Measurements from ENCODE around the gene VWA3A. TPM values are rescaled to one million over a fixed set of nuclear protein-coding genes. Genes with fewer than 3 reads are reported as not detected.

Gene VWA3A
- total RNA-seq, 3 donors from 2014 or later (not counting 1 experiment from before 2014, with no cell fraction given) = 0.28 to 0.39 (median 0.35) TPM

DNA sequence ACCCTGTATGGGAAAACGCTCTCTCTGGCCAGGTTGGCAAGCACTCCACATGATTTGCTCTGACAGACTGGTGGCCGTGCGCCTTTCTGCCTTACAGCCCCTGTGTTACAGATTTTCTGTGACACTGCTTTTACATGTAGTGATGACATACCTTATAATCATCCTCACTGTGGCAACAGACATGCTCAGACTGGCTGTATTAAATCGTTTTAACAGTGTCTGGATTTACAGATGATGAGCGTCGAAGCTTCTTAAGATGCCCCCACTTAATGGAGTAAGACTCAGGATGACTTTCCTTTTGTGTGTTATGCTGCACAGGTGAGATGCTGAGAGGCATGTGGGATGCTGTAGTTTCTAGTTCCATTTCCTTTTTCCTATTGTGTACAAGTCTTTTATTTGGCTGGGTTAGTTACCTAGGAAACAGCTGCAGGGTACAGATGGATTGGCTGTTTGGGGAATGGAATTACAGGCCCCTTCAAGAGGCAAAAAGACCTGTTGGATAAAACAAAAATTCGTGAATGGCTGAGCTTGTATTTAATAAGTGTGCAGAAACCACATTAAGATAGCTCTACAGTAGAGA is 20.9 kb upstream of the VWA3A start:
- 96% methylated on average over 7 of the region's 7 CpGs for WGBS (ENCODE audit: insufficient coverage)
- ATAC-seq (no peak), DNase-seq (no peak)
- intact Hi-C loops (cut with micrococcal nuclease) = no loop called here
- H3K36me3 Mint-ChIP-seq = no peaks in the 10 kb centered on the region
- no peaks in the 10 kb centered on the region for H3K4me1 Mint-ChIP-seq
- H3K27me3 Mint-ChIP-seq (ENCODE audit: low read depth in 2 of 2) = no peaks in the 10 kb centered on the region
- H3K4me1 ChIP-seq (ENCODE audit: control insufficient read depth, insufficient read depth, low read length) = no peaks in the 10 kb centered on the region
- H3K27ac Mint-ChIP-seq = no peak overlapping the region
- no peaks in the 10 kb centered on the region for H3K9me3 Mint-ChIP-seq
- no peaks in the 10 kb centered on the region for H3K36me3 ChIP-seq (ENCODE audit: control insufficient read depth, insufficient read depth, low read length)
- H3K4me3 Mint-ChIP-seq = no peak overlapping the region
- H3K9me3 ChIP-seq (ENCODE audit: control insufficient read depth, insufficient read depth, low read length) = peaks cover under 1% of the 10 kb centered on the region
- no peak overlapping the region for H3K27ac ChIP-seq (ENCODE audit: low read length)
- H3K4me3 ChIP-seq (ENCODE audit: low read length) = no peak overlapping the region
- no peaks in the 10 kb centered on the region for H3K27me3 ChIP-seq (ENCODE audit: control insufficient read depth, insufficient read depth, low read length)
- TF ChIP-seq, protein P1, sequence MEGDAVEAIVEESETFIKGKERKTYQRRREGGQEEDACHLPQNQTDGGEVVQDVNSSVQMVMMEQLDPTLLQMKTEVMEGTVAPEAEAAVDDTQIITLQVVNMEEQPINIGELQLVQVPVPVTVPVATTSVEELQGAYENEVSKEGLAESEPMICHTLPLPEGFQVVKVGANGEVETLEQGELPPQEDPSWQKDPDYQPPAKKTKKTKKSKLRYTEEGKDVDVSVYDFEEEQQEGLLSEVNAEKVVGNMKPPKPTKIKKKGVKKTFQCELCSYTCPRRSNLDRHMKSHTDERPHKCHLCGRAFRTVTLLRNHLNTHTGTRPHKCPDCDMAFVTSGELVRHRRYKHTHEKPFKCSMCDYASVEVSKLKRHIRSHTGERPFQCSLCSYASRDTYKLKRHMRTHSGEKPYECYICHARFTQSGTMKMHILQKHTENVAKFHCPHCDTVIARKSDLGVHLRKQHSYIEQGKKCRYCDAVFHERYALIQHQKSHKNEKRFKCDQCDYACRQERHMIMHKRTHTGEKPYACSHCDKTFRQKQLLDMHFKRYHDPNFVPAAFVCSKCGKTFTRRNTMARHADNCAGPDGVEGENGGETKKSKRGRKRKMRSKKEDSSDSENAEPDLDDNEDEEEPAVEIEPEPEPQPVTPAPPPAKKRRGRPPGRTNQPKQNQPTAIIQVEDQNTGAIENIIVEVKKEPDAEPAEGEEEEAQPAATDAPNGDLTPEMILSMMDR (IDR thresholded peaks at IDR 0.05) = no peak

DNA sequence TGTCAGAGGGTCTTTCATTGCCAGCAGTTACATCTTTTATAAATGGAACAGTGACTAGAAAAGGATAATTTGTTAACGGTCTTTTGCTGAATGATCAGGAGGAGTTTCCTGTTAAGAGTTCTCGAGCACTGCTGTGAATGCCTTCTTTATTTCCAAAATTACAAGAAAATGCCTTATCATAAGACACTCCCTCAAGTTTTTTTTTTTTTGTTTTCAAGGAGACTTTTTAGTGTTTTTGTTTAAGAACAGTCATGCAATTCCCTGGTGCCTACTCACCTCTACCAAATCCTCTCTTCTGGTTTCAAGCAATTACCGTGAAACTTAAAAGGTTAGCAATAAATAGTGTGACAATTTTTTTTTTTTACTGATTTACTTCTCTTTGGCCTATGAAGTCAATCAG is 19.0 kb upstream of the VWA3A start:
- Mint-ChIP-seq H3K27ac (no peak overlapping the region), H3K9me3 (no peaks in the 10 kb centered on the region), H3K4me1 (no peaks in the 10 kb centered on the region), H3K27me3 (ENCODE audit: low read depth in 2 of 2) (no peaks in the 10 kb centered on the region), H3K36me3 (no peaks in the 10 kb centered on the region), H3K4me3 (no peak overlapping the region)
- no peak overlapping the region for H3K4me3 ChIP-seq (ENCODE audit: low read length)
- intact Hi-C loops (cut with micrococcal nuclease) = no loop called here
- TF ChIP-seq, protein P1 (IDR thresholded peaks at IDR 0.05) = no peak
- H3K4me1 ChIP-seq (ENCODE audit: control insufficient read depth, insufficient read depth, low read length) = no peaks in the 10 kb centered on the region
- no peaks in the 10 kb centered on the region for H3K9me3 ChIP-seq (ENCODE audit: control insufficient read depth, insufficient read depth, low read length)
- DNase-seq (no peak), ATAC-seq (no peak)
- no peak overlapping the region for H3K27ac ChIP-seq (ENCODE audit: low read length)
- H3K36me3 ChIP-seq (ENCODE audit: control insufficient read depth, insufficient read depth, low read length) = no peaks in the 10 kb centered on the region
- WGBS (ENCODE audit: insufficient coverage) = 84% methylated on average over 2 of the region's 3 CpGs
- no peaks in the 10 kb centered on the region for H3K27me3 ChIP-seq (ENCODE audit: control insufficient read depth, insufficient read depth, low read length)

DNA sequence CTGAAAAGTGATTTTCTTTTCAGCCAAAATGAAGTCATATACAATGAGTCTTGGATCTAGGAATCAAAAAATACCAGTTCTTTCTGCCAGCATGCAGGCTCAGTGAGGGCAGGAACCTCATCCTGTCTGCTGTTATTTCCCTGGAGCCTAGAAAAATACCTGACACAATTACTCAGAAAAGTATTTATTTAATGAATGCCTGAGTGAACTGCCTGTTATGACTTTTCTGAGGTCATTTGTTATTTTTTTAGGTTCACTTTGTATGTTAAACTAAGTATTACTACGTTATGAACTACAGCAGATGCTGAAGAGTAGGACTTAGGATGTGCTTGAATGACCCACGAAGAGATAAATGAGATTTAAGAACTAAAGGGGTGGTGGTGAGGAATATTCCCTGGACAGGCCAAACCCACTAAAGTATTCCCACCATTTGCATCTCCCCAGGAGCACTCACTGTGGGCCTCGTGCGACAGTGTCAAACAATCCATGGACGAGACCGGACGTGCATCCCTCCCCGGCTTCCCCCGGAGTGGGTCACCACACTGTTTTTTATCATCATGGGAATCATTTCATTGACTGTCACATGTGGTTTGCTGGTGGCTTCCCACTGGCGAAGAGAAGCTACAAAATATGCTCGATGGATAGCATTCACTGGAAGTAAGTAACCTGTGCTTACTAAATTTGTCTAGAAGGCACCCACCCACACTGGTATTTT is 17.1 kb upstream of the VWA3A start:
- Mint-ChIP-seq H3K36me3 (no peaks in the 10 kb centered on the region), H3K9me3 (no peaks in the 10 kb centered on the region), H3K27me3 (ENCODE audit: low read depth in 2 of 2) (no peaks in the 10 kb centered on the region), H3K27ac (no peak overlapping the region), H3K4me3 (no peak overlapping the region), H3K4me1 (no peaks in the 10 kb centered on the region)
- Histone ChIP-seq H3K36me3 (ENCODE audit: control insufficient read depth, insufficient read depth, low read length) (no peaks in the 10 kb centered on the region), H3K4me1 (ENCODE audit: control insufficient read depth, insufficient read depth, low read length) (no peaks in the 10 kb centered on the region), H3K27ac (ENCODE audit: low read length) (no peak overlapping the region), H3K4me3 (ENCODE audit: low read length) (no peak overlapping the region), H3K27me3 (ENCODE audit: control insufficient read depth, insufficient read depth, low read length) (no peaks in the 10 kb centered on the region), H3K9me3 (ENCODE audit: control insufficient read depth, insufficient read depth, low read length) (no peaks in the 10 kb centered on the region)
- TF ChIP-seq, protein P1 (IDR thresholded peaks at IDR 0.05) = no peak
- intact Hi-C loops (cut with micrococcal nuclease) = no loop called here
- DNase-seq (no peak), ATAC-seq (no peak)
- WGBS (ENCODE audit: insufficient coverage) = 92% methylated on average over 10 of the region's 11 CpGs

Measured in natural killer cell (primary cell).